Anterior cingulate cortex (tissue), 58 donors: ENCODE measurements around the gene HOXD10.
A peak's percentile ranks its signal among the peaks of the same experiment; 100 is the strongest.

Experiments
- DNase-seq, 58 donors: peaks; one replicate each; lab custom pipeline; 2025; lab: John Stamatoyannopoulos, UW

The HOXD10 gene

GRCh38 chr2:176093898-176094249 lies 22.7 kb upstream of the HOXD10 start:
- DNase-seq = no peak

GRCh38 chr2:176094349-176094748 lies 22.2 kb upstream of the HOXD10 start:
- DNase-seq = no peak

- DNase-seq = no peak
These were observed 21.2 kb upstream of the HOXD10 start for GRCh38 chr2:176095421-176095820.

GRCh38 chr2:176096243-176096985 lies 20.2 kb upstream of the HOXD10 start:
- DNase-seq = no peak

GRCh38 chr2:176096986-176097819 lies 19.4 kb upstream of the HOXD10 start:
- peak in 23 of 58 donors; percentile 1 to 51 (median 12) for DNase-seq

GRCh38 chr2:176097820-176098365 lies 18.7 kb upstream of the HOXD10 start:
- peak in 1 of 58 donors; percentile 3 for DNase-seq

- DNase-seq = no peak
These were observed 18.0 kb upstream of the HOXD10 start for GRCh38 chr2:176098366-176099158.

GRCh38 chr2:176099159-176099727 lies 17.3 kb upstream of the HOXD10 start:
- no peak for DNase-seq

- no peak for DNase-seq
These were observed 16.6 kb upstream of the HOXD10 start, which contains the start of gene HOXD12 for GRCh38 chr2:176099728-176100546. Gene HOXD12, plus strand, starts transcription at chr2:176099795. Its CDS starts 7 bp downstream, at chr2:176099802.

GRCh38 chr2:176100547-176101140 lies 15.9 kb upstream of the HOXD10 start:
- no peak for DNase-seq

GRCh38 chr2:176101216-176101830 lies 15.3 kb upstream of the HOXD10 start:
- DNase-seq = no peak

- DNase-seq = no peak
These were observed 14.7 kb upstream of the HOXD10 start for GRCh38 chr2:176101842-176102241.

GRCh38 chr2:176102309-176102866 lies 14.2 kb upstream of the HOXD10 start:
- DNase-seq = no peak

- DNase-seq = no peak
These were observed 13.4 kb upstream of the HOXD10 start for GRCh38 chr2:176103194-176103593.

- DNase-seq = no peak
These were observed 12.7 kb upstream of the HOXD10 start for GRCh38 chr2:176103742-176104315.

GRCh38 chr2:176104316-176105077 lies 12.1 kb upstream of the HOXD10 start:
- no peak for DNase-seq
